ENCODE results near the gene MICOS13.

MICOS13 gene

DNA sequence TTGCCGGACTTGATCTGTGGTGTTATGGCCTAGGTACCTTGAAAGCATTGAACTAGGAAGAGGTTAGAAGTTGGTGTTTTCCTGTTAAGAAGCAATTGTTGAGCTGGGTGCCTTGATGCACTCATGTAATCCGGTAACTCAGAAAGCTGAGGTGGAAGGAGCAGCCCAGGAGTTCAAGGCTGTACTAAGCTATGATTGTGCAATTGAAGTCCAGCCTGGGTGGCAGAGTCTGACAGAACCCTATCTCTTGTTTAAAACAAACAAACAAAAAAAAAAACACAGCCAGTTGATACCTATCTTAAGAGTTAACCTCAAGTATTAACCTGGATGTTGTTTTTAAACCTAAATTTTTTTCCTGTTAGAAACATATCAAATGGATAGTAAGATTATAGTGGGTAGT lies 38.1 kb downstream of the MICOS13 start:
- in situ Hi-C loops (cut with HindIII; ENCODE audit: low sequenced_read_pairs), result no loop called here
- no peak for DNase-seq (ENCODE audit: low read depth)
- H3K4me3 ChIP-seq (ENCODE audit: low read depth, low read length), result no peak overlapping the region
- TF ChIP-seq, protein P1, sequence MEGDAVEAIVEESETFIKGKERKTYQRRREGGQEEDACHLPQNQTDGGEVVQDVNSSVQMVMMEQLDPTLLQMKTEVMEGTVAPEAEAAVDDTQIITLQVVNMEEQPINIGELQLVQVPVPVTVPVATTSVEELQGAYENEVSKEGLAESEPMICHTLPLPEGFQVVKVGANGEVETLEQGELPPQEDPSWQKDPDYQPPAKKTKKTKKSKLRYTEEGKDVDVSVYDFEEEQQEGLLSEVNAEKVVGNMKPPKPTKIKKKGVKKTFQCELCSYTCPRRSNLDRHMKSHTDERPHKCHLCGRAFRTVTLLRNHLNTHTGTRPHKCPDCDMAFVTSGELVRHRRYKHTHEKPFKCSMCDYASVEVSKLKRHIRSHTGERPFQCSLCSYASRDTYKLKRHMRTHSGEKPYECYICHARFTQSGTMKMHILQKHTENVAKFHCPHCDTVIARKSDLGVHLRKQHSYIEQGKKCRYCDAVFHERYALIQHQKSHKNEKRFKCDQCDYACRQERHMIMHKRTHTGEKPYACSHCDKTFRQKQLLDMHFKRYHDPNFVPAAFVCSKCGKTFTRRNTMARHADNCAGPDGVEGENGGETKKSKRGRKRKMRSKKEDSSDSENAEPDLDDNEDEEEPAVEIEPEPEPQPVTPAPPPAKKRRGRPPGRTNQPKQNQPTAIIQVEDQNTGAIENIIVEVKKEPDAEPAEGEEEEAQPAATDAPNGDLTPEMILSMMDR (IDR thresholded peaks at IDR 0.05; ENCODE audit: low read depth, low read length, missing control alignments), result no peak

DNA sequence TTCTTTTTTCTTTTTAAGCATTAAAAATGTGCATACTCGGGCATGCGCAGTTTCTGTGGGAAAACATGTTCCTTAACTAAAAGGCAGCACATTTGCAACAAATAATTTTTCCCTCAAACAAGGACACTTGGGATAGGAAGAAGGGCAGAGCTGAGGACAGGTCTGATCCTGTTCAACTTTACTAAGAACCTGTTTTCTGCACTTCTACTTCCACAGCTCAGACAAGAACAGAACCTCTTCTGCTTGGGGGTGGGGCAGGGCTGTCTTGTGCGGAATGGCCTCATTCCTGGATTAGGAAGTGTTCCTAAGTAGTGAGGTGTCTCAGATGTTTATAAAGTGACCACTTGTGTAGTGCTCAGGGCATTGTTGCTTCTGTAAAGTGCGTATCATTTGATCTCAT lies 39.1 kb downstream of the MICOS13 start:
- H3K4me3 ChIP-seq (ENCODE audit: low read depth, low read length), result no peak overlapping the region
- DNase-seq (ENCODE audit: low read depth), result no peak
- TF ChIP-seq, protein P1 (IDR thresholded peaks at IDR 0.05; ENCODE audit: low read depth, low read length, missing control alignments), result no peak
- in situ Hi-C loops (cut with HindIII; ENCODE audit: low sequenced_read_pairs), result no loop called here

DNA sequence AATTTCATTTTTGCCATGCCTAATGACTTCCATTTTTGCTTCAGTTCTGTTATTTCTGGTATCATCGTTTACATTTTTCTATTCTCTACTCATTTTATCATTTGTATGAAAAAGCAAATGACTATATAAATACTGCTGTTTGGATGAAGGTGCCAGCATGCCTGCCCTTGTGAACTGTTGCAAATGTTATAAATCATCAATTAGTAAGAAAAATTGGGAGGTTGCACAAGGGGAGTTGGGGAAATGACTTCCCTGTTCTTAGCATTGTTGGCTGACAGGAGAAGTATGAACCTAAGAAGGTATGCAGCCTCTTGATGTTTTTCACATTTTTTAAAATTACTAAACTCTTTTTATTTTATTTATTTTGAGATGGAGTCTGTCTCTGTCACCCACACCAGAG lies 42.3 kb downstream of the MICOS13 start:
- no peak for DNase-seq (ENCODE audit: low read depth)
- H3K4me3 ChIP-seq (ENCODE audit: low read depth, low read length), result no peak overlapping the region
- TF ChIP-seq, protein P1 (IDR thresholded peaks at IDR 0.05; ENCODE audit: low read depth, low read length, missing control alignments), result no peak
- in situ Hi-C loops (cut with HindIII; ENCODE audit: low sequenced_read_pairs), result no loop called here

DNA sequence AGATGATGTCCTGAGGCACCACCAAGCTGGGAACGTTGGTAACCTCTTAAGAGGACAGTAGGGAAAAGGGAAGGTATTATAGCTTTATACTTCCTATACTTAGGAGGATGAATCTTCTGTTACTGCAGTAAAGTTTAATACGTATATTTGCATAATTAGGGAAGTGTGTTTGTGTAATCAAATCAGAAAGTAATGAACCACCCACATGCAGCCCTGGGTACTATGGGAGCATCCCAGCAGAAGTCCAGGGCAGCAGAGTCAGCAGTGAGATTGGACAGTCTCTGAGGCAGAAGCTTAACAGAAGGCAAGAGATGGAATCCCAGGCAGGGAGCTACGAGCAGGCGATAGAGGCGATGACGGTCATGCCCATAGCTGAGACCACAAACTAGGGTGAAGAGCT lies 44.9 kb downstream of the MICOS13 start:
- no peak overlapping the region for H3K4me3 ChIP-seq (ENCODE audit: low read depth, low read length)
- in situ Hi-C loops (cut with HindIII; ENCODE audit: low sequenced_read_pairs), result no loop called here
- TF ChIP-seq, protein P1 (IDR thresholded peaks at IDR 0.05; ENCODE audit: low read depth, low read length, missing control alignments), result no peak
- no peak for DNase-seq (ENCODE audit: low read depth)

DNA sequence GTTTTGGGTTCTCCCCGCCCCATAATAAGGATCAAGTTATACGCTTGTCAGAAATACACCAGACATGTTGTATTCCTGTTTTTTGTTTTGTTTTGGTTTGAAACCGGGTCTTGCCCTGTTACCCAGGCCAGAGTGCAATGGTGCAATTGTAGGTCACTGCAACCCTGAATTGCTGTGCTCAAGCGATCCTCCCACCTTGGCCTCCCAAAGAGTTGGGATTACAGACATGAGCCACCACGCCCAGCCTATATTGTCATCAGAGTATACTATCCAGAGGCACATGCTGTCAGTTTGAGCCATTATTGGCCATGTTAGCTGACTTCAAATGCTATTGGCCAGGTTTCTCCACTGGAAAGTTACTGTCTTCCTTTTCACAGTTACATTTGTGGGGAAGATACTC lies 47.7 kb downstream of the MICOS13 start:
- TF ChIP-seq, protein P1 (IDR thresholded peaks at IDR 0.05; ENCODE audit: low read depth, low read length, missing control alignments), result no peak
- DNase-seq (ENCODE audit: low read depth), result no peak
- H3K4me3 ChIP-seq (ENCODE audit: low read depth, low read length), result no peak overlapping the region
- in situ Hi-C loops (cut with HindIII; ENCODE audit: low sequenced_read_pairs), result no loop called here

DNA sequence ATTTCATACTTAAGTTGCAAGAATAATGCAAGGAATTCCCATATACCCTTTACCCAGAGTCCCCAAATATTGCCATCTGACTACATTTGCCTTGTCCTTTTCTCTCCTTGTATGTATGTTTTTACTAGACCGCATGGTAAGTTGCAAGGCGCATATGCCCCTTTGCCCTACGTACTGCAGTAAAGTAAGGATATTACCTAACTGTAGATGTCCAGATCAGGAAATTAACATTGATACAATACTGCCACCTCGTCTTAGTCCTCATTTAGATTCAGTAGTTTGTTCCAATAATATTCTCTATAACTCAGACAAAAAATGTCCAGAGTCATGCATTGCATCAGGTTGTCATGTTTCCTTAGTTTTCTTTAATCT lies 48.1 kb downstream of the MICOS13 start:
- TF ChIP-seq, protein P1 (IDR thresholded peaks at IDR 0.05; ENCODE audit: low read depth, low read length, missing control alignments), result no peak
- in situ Hi-C loops (cut with HindIII; ENCODE audit: low sequenced_read_pairs), result no loop called here
- no peak overlapping the region for H3K4me3 ChIP-seq (ENCODE audit: low read depth, low read length)
- DNase-seq (ENCODE audit: low read depth), result no peak

All from astrocyte of the cerebellum (primary cell).